GM23338 (cell line): ENCODE results near the gene FAM13A.

Experiments used
- CREB1 ChIP-seq: fragments of 250-450 bp; sonication (Bioruptor Pico); IDR thresholded peaks from 2 replicates; pipeline ENCODE4 v1.5.0; 2020; ENCODE audit warnings: low read depth, mild to moderate bottlenecking, moderate library complexity
- EZH2 ChIP-seq: fragments of 200-600 bp; sonication (generic); IDR thresholded peaks from one replicate; pipeline ENCODE4 v1.8.0; 2017; ENCODE audit warnings: antibody characterized with exemption, mild to moderate bottlenecking, low read depth; ENCODE audit not compliant: unreplicated experiment
- EZH2phosphoT487 ChIP-seq: fragments of 200-600 bp; sonication (generic); IDR thresholded peaks from one replicate; pipeline ENCODE4 v1.8.1; 2018; ENCODE audit warnings: antibody characterized with exemption; ENCODE audit not compliant: unreplicated experiment
- JUNB ChIP-seq: IDR thresholded peaks from one replicate; pipeline ENCODE4 v1.6.1; 2016; ENCODE audit warnings: antibody characterized with exemption; ENCODE audit not compliant: unreplicated experiment
- NANOG ChIP-seq: IDR thresholded peaks from 2 replicates; pipeline ENCODE4 v1.6.1; 2016; ENCODE audit warnings: antibody characterized with exemption, borderline replicate concordance
- POLR2AphosphoS5 ChIP-seq: IDR thresholded peaks from 2 replicates; pipeline ENCODE4 v1.6.1; 2016; ENCODE audit warnings: antibody characterized with exemption, low read depth
- STAT1 ChIP-seq: IDR thresholded peaks from one replicate; pipeline ENCODE4 v1.6.1; 2016; ENCODE audit warnings: antibody characterized with exemption; ENCODE audit not compliant: unreplicated experiment
- ZNF114 ChIP-seq: fragments of 250-450 bp; sonication (Bioruptor Pico); IDR thresholded peaks from 2 replicates; pipeline ENCODE4 v1.5.0; 2020; ENCODE audit warnings: mild to moderate bottlenecking, moderate library complexity
- ZNF331 ChIP-seq: fragments of 250-450 bp; sonication (Bioruptor Pico); IDR thresholded peaks from 2 replicates; pipeline ENCODE4 v1.5.0; 2020; ENCODE audit warnings: low read depth, mild to moderate bottlenecking, moderate library complexity
- TF ChIP-seq, protein P1 (sequence below), 2 experiments: fragments of 200-600 bp in 1 of 2; sonication (generic) in 1 of 2; conservative IDR thresholded peaks; 2 replicates each; pipeline versions ENCODE4 v1.5.1 to v1.6.1; 2016 to 2017; ENCODE audit warnings: antibody characterized with exemption in 2 of 2, low read depth in 2 of 2, mild to moderate bottlenecking in 2 of 2, moderate library complexity in 1 of 2
- TF ChIP-seq, protein P2 (sequence below): IDR thresholded peaks from 2 replicates; pipeline ENCODE4 v1.6.1; 2016; ENCODE audit warnings: antibody characterized with exemption
- TF ChIP-seq, protein P3 (sequence below): IDR thresholded peaks from one replicate; pipeline ENCODE4 v1.6.1; 2018; ENCODE audit warnings: antibody characterized with exemption; ENCODE audit not compliant: unreplicated experiment
- TF ChIP-seq, protein P4 (sequence below): fragments of 250-450 bp; sonication (Bioruptor Pico); IDR thresholded peaks from 2 replicates; pipeline ENCODE4 v1.5.0; 2020; ENCODE audit warnings: mild to moderate bottlenecking, moderate library complexity

DNA sequence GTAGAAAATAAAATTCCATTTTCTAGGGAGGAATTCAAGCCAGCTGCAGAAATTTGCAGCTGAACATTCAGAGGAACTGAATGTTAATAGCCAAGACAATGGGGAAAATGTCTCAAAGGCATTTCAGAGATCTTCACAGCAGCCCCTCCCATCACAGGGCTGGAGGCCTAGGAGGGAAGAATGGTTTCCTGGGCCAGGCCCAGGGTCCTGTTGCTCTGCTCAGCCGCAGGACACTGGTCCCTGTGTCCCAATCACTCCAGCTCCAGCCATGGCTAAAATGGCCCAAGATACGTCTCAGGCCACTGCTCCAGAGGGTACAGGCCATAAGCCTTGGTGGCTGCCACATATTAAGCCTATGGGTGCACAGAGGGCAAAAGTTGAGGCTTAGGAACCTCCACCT is 20.4 kb downstream of the FAM13A start:
- TF ChIP-seq, protein P1, sequence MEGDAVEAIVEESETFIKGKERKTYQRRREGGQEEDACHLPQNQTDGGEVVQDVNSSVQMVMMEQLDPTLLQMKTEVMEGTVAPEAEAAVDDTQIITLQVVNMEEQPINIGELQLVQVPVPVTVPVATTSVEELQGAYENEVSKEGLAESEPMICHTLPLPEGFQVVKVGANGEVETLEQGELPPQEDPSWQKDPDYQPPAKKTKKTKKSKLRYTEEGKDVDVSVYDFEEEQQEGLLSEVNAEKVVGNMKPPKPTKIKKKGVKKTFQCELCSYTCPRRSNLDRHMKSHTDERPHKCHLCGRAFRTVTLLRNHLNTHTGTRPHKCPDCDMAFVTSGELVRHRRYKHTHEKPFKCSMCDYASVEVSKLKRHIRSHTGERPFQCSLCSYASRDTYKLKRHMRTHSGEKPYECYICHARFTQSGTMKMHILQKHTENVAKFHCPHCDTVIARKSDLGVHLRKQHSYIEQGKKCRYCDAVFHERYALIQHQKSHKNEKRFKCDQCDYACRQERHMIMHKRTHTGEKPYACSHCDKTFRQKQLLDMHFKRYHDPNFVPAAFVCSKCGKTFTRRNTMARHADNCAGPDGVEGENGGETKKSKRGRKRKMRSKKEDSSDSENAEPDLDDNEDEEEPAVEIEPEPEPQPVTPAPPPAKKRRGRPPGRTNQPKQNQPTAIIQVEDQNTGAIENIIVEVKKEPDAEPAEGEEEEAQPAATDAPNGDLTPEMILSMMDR (conservative IDR thresholded peaks at IDR 0.05; ENCODE audit: low read depth in 2 of 2), result no peak
- TF ChIP-seq EZH2 (no peak), JUNB (no peak), POLR2AphosphoS5 (no peak), CREB1 (CRISPR knock-in tag) (no peak), EZH2phosphoT487 (no peak), ZNF331 (CRISPR knock-in tag) (no peak), NANOG (no peak), STAT1 (no peak), ZNF114 (CRISPR knock-in tag) (no peak)
- TF ChIP-seq, protein P2, sequence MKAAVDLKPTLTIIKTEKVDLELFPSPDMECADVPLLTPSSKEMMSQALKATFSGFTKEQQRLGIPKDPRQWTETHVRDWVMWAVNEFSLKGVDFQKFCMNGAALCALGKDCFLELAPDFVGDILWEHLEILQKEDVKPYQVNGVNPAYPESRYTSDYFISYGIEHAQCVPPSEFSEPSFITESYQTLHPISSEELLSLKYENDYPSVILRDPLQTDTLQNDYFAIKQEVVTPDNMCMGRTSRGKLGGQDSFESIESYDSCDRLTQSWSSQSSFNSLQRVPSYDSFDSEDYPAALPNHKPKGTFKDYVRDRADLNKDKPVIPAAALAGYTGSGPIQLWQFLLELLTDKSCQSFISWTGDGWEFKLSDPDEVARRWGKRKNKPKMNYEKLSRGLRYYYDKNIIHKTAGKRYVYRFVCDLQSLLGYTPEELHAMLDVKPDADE, result no peak
- TF ChIP-seq, protein P3, sequence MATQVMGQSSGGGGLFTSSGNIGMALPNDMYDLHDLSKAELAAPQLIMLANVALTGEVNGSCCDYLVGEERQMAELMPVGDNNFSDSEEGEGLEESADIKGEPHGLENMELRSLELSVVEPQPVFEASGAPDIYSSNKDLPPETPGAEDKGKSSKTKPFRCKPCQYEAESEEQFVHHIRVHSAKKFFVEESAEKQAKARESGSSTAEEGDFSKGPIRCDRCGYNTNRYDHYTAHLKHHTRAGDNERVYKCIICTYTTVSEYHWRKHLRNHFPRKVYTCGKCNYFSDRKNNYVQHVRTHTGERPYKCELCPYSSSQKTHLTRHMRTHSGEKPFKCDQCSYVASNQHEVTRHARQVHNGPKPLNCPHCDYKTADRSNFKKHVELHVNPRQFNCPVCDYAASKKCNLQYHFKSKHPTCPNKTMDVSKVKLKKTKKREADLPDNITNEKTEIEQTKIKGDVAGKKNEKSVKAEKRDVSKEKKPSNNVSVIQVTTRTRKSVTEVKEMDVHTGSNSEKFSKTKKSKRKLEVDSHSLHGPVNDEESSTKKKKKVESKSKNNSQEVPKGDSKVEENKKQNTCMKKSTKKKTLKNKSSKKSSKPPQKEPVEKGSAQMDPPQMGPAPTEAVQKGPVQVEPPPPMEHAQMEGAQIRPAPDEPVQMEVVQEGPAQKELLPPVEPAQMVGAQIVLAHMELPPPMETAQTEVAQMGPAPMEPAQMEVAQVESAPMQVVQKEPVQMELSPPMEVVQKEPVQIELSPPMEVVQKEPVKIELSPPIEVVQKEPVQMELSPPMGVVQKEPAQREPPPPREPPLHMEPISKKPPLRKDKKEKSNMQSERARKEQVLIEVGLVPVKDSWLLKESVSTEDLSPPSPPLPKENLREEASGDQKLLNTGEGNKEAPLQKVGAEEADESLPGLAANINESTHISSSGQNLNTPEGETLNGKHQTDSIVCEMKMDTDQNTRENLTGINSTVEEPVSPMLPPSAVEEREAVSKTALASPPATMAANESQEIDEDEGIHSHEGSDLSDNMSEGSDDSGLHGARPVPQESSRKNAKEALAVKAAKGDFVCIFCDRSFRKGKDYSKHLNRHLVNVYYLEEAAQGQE, result no peak
- TF ChIP-seq, protein P4, sequence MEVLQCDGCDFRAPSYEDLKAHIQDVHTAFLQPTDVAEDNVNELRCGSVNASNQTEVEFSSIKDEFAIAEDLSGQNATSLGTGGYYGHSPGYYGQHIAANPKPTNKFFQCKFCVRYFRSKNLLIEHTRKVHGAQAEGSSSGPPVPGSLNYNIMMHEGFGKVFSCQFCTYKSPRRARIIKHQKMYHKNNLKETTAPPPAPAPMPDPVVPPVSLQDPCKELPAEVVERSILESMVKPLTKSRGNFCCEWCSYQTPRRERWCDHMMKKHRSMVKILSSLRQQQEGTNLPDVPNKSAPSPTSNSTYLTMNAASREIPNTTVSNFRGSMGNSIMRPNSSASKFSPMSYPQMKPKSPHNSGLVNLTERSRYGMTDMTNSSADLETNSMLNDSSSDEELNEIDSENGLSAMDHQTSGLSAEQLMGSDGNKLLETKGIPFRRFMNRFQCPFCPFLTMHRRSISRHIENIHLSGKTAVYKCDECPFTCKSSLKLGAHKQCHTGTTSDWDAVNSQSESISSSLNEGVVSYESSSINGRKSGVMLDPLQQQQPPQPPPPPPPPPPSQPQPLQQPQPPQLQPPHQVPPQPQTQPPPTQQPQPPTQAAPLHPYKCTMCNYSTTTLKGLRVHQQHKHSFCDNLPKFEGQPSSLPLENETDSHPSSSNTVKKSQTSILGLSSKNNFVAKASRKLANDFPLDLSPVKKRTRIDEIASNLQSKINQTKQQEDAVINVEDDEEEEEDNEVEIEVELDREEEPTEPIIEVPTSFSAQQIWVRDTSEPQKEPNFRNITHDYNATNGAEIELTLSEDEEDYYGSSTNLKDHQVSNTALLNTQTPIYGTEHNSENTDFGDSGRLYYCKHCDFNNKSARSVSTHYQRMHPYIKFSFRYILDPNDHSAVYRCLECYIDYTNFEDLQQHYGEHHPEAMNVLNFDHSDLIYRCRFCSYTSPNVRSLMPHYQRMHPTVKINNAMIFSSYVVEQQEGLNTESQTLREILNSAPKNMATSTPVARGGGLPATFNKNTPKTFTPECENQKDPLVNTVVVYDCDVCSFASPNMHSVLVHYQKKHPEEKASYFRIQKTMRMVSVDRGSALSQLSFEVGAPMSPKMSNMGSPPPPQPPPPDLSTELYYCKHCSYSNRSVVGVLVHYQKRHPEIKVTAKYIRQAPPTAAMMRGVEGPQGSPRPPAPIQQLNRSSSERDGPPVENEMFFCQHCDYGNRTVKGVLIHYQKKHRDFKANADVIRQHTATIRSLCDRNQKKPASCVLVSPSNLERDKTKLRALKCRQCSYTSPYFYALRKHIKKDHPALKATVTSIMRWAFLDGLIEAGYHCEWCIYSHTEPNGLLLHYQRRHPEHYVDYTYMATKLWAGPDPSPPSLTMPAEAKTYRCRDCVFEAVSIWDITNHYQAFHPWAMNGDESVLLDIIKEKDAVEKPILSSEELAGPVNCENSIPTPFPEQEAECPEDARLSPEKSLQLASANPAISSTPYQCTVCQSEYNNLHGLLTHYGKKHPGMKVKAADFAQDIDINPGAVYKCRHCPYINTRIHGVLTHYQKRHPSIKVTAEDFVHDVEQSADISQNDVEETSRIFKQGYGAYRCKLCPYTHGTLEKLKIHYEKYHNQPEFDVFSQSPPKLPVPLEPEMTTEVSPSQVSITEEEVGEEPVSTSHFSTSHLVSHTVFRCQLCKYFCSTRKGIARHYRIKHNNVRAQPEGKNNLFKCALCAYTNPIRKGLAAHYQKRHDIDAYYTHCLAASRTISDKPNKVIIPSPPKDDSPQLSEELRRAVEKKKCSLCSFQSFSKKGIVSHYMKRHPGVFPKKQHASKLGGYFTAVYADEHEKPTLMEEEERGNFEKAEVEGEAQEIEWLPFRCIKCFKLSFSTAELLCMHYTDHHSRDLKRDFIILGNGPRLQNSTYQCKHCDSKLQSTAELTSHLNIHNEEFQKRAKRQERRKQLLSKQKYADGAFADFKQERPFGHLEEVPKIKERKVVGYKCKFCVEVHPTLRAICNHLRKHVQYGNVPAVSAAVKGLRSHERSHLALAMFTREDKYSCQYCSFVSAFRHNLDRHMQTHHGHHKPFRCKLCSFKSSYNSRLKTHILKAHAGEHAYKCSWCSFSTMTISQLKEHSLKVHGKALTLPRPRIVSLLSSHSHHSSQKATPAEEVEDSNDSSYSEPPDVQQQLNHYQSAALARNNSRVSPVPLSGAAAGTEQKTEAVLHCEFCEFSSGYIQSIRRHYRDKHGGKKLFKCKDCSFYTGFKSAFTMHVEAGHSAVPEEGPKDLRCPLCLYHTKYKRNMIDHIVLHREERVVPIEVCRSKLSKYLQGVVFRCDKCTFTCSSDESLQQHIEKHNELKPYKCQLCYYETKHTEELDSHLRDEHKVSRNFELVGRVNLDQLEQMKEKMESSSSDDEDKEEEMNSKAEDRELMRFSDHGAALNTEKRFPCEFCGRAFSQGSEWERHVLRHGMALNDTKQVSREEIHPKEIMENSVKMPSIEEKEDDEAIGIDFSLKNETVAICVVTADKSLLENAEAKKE (CRISPR knock-in tag), result no peak
